Tibial nerve (tissue), 4 donors: ENCODE measurements around the gene CARMIL1. TPM values are rescaled to one million over a fixed set of nuclear protein-coding genes. Genes with fewer than 3 reads are reported as not detected.

Source experiments
- DNase-seq, 2 donors: peaks; one replicate each; pipeline ENCODE4 v3.0.0-alpha.2; 2019; ENCODE audit warnings: low spot score in 2 of 2
- H3K27ac ChIP-seq, 4 donors: fragments of 200-600 bp; sonication (generic) in 3 of 4; one replicate each; pipeline ENCODE4 v1.5.1; 2017 to 2019; ENCODE audit warnings: mild to moderate bottlenecking in 1 of 4
- H3K27me3 ChIP-seq, 2 donors: fragments of 200-600 bp; sonication (generic) in 1 of 2; one replicate each; pipeline versions ENCODE4 v1.5.1 to v1.6.0; 2017 to 2019
- H3K36me3 ChIP-seq, 3 donors: fragments of 200-600 bp; sonication (generic); one replicate each; pipeline ENCODE4 v1.5.1; 2018 to 2019
- H3K4me1 ChIP-seq, 4 donors: fragments of 200-600 bp; sonication (generic) in 3 of 4; one replicate each; pipeline ENCODE4 v1.5.1; 2017 to 2019
- H3K4me3 ChIP-seq, 4 donors: fragments of 200-600 bp; sonication (generic) in 3 of 4; one replicate each; pipeline ENCODE4 v1.5.1; 2017 to 2019; ENCODE audit warnings: mild to moderate bottlenecking in 1 of 4, moderate library complexity in 1 of 4
- H3K9me3 ChIP-seq, 4 donors: fragments of 200-600 bp; sonication (generic) in 3 of 4; one replicate each; pipeline ENCODE4 v1.5.1; 2017 to 2019
- CTCF ChIP-seq, 5 experiments: fragments of 200-600 bp in 3 of 5; fragments of 450-650 bp in 2 of 5; sonication (generic) in 3 of 5; IDR thresholded peaks; one replicate each; pipeline ENCODE4 v1.5.1; 2016 to 2019; ENCODE audit warnings: antibody characterized with exemption in 5 of 5, mild to moderate bottlenecking in 3 of 5, moderate library complexity in 2 of 5
- EP300 ChIP-seq, 2 donors: sonication (generic); formaldehyde crosslinking; IDR thresholded peaks; one replicate each; pipeline ENCODE4 v1.6.1; 2017; ENCODE audit warnings: antibody characterized with exemption in 2 of 2, mild to moderate bottlenecking in 1 of 2
- POLR2A ChIP-seq, 2 donors: fragments of 450-650 bp; IDR thresholded peaks; one replicate each; pipeline ENCODE4 v1.6.1; 2017; ENCODE audit warnings: antibody characterized with exemption in 2 of 2, mild to moderate bottlenecking in 2 of 2, moderate library complexity in 2 of 2
- WGBS, 2 donors: methylation state at CpG; one replicate each; pipeline ENCODE4 v1.1.5; 2018; 5-methylcytosine and 5-hydroxymethylcytosine counted together
- total RNA-seq, 4 donors: library from RNA; depleted of rRNA; stranded (reverse); fragments of >200 nt; gene quantifications; one replicate each; pipeline ENCODE4 v1.1.0, GENCODE V29; 2016

The CARMIL1 gene
- total RNA-seq, 4 donors from 2014 or later: 29.1 to 43.5 (median 34.1) TPM

GRCh38 chr6:25655723-25656122 is 376.5 kb downstream of the CARMIL1 start:
- 47 to 62% methylated on average over 1 of the region's 1 CpG for WGBS, 2 donors
- Histone ChIP-seq H3K4me3 (no peak overlapping the region), H3K27ac (no peak overlapping the region), H3K9me3 (no peaks in the 10 kb centered on the region), H3K27me3 (peaks cover 0 to 30% of the 10 kb centered on the region in 2 donors), H3K4me1 (no peaks in the 10 kb centered on the region), H3K36me3 (no peaks in the 10 kb centered on the region)
- no peak for TF ChIP-seq CTCF (IDR thresholded peaks at IDR 0.05)
- TF ChIP-seq EP300 (IDR thresholded peaks at IDR 0.05): no peak
- no peak for TF ChIP-seq POLR2A (IDR thresholded peaks at IDR 0.05)
- DNase-seq: no peak

- no peak for DNase-seq
- TF ChIP-seq CTCF (IDR thresholded peaks at IDR 0.05) (no peak), POLR2A (IDR thresholded peaks at IDR 0.05) (no peak), EP300 (IDR thresholded peaks at IDR 0.05) (no peak)
- WGBS, 2 donors: 16 to 21% methylated on average over 4 of the region's 4 CpGs
- no peaks in the 10 kb centered on the region for H3K9me3 ChIP-seq
- H3K4me1 ChIP-seq: no peaks in the 10 kb centered on the region
- no peak overlapping the region for H3K27ac ChIP-seq
- no peaks in the 10 kb centered on the region for H3K36me3 ChIP-seq
- no peak overlapping the region for H3K4me3 ChIP-seq
- H3K27me3 ChIP-seq: no peaks in the 10 kb centered on the region
These were observed 380.6 kb downstream of the CARMIL1 start for GRCh38 chr6:25659633-25660368.

GRCh38 chr6:25660512-25660911 is 381.3 kb downstream of the CARMIL1 start:
- no peak for DNase-seq
- H3K4me1 ChIP-seq: no peaks in the 10 kb centered on the region
- no peak overlapping the region for H3K4me3 ChIP-seq
- no peak overlapping the region for H3K27ac ChIP-seq
- H3K27me3 ChIP-seq: no peaks in the 10 kb centered on the region
- no peak for TF ChIP-seq EP300 (IDR thresholded peaks at IDR 0.05)
- no peak for TF ChIP-seq POLR2A (IDR thresholded peaks at IDR 0.05)
- no peak for TF ChIP-seq CTCF (IDR thresholded peaks at IDR 0.05)
- no peaks in the 10 kb centered on the region for H3K9me3 ChIP-seq
- H3K36me3 ChIP-seq: no peaks in the 10 kb centered on the region

- no peaks in the 10 kb centered on the region for H3K9me3 ChIP-seq
- H3K27me3 ChIP-seq: no peaks in the 10 kb centered on the region
- H3K4me3 ChIP-seq: no peak overlapping the region
- no peak overlapping the region for H3K27ac ChIP-seq
- 77 to 78% methylated on average over 5 of the region's 5 CpGs for whole genome bisulfite sequencing, 2 donors
- no peaks in the 10 kb centered on the region for H3K36me3 ChIP-seq
- TF ChIP-seq POLR2A (IDR thresholded peaks at IDR 0.05) (no peak), CTCF (IDR thresholded peaks at IDR 0.05) (no peak), EP300 (IDR thresholded peaks at IDR 0.05) (no peak)
- no peak for DNase-seq
- H3K4me1 ChIP-seq: no peaks in the 10 kb centered on the region
These were observed 382.1 kb downstream of the CARMIL1 start for GRCh38 chr6:25661129-25661779.

- DNase-seq: no peak
- Histone ChIP-seq H3K4me3 (no peak overlapping the region), H3K36me3 (no peaks in the 10 kb centered on the region), H3K27me3 (no peaks in the 10 kb centered on the region), H3K27ac (no peak overlapping the region), H3K4me1 (no peaks in the 10 kb centered on the region), H3K9me3 (no peaks in the 10 kb centered on the region)
- no peak for TF ChIP-seq CTCF (IDR thresholded peaks at IDR 0.05)
- 77 to 80% methylated on average over 4 of the region's 4 CpGs for WGBS, 2 donors
These were observed 386.3 kb downstream of the CARMIL1 start for GRCh38 chr6:25665455-25665854.
